KG1 (cell line): Measurements from ENCODE around the gene HDDC3.

Experiments used
- DNase-seq: peaks from one replicate; lab custom pipeline; 2025; lab: John Stamatoyannopoulos, UW

HDDC3 gene

GRCh38 chr15:90931828-90932659, at the start of gene HDDC3:
Gene HDDC3 (minus strand): TSS chr15:90932549. CDS start chr15:90932540, 9 bp downstream.
- DNase-seq, result peak; percentile 87

DNA sequence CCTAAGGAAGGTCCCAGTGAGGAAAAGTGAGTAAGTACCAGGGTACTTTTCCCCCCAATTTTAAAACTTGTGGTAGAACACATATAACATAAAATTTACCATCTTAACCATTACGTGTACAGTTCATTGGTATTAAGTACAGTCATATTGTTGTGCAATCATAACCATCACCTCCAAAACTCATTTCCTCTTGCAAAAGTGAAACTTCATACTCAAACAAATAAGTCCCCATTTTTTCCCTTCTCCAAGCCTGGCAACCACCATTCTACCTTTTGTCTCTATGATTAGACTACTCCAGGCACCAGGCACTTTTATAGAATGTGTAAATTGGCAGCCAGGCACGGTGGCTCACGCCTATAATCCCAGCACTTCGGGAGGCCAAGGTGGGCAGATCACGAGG, 49.8 kb upstream of the HDDC3 start:
- no peak for DNase-seq

- DNase-seq, result no peak
Observed at GRCh38 chr15:90981681-90982080, 49.3 kb upstream of the HDDC3 start.

DNA sequence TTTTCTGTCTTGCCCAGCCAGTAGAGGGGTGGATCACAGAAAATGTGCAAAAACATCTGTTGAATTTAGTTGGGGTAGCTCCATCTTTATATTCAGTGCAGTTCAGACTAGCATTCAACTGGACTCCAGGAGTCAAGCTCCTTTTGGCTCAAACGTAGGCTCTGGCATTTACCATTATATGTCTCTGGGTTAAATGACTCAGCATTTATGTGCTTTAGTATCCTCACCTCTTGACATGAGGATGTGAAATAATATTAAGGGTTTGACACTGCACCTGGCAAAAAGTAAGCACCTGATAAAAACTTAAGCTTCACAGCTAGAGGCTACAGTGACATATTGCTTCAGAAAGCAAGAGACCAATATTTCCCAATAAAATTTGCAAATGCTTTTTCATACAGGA, 47.2 kb upstream of the HDDC3 start:
- no peak for DNase-seq

- DNase-seq, result no peak
Observed at GRCh38 chr15:90974216-90974615, 41.9 kb upstream of the HDDC3 start.

DNA sequence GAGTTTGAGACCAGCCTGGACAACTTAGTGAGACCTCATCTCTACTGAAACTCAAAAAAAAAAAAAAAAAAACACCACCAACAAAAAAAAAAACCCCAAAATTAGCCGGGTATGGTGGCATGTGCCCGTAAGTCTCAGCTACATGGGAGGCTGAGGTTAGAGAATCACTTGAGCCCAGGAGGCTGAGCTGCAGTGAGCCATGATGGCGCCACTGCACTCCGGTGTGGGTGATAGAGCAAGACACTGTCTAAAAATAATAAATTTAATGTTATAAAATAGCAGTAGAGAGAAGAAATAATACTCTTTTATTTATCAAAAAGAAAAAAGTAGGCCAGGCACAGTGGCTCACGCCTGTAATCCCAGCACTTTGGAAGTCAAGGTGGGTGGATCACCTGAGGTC, 39.8 kb upstream of the HDDC3 start:
- no peak for DNase-seq

GRCh38 chr15:90970274-90970673, 37.9 kb upstream of the HDDC3 start:
- no peak for DNase-seq

DNA sequence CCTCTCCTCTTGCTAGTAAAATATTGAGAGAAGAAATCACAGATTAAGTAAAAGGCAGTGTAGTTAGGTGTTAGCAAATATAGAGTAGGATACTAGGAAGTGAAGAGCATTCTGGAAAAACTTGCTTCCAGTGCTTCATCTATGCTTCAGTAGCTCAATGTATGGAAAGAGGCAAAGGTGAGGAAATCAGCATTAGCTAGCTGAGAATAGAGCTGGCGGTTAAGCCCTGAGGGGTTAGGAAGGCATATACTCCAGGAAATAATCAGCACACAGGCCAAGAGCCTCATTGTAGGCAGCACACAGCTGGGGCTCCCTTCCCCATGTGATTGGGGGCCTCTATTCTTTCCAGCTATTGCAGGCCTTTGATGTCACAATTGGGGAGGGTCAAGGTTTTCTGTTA, 36.1 kb upstream of the HDDC3 start:
- DNase-seq, result no peak

GRCh38 chr15:90967206-90967605, 34.9 kb upstream of the HDDC3 start:
- no peak for DNase-seq

DNA sequence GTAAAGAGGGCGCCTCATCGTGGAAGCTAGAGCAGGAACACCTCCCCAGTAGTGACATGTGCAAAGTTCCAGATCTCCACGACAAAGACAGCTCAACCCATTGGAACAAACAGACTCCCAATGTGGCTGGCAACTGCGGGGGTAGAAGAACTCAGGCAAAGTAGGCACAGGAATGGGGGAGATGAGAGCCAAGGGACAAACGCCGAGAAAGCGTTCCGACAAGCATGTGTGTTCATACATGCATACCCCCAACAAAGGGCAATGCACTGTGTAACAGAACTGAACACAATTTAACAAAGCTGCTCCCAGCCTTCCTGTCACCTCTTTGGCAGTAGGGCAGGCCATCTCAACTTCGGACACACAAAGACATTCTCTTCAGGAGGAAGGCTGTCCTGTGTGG, 33.9 kb upstream of the HDDC3 start:
- DNase-seq, result no peak

- no peak for DNase-seq
Observed at GRCh38 chr15:90962021-90962420, 29.7 kb upstream of the HDDC3 start.

- no peak for DNase-seq
Observed at GRCh38 chr15:90960298-90961091, 28.1 kb upstream of the HDDC3 start.

GRCh38 chr15:90959894-90960293, 27.5 kb upstream of the HDDC3 start:
- no peak for DNase-seq

- DNase-seq, result no peak
Observed at GRCh38 chr15:90959028-90959595, 26.8 kb upstream of the HDDC3 start.

GRCh38 chr15:90957791-90958190, 25.4 kb upstream of the HDDC3 start:
- DNase-seq, result no peak

DNA sequence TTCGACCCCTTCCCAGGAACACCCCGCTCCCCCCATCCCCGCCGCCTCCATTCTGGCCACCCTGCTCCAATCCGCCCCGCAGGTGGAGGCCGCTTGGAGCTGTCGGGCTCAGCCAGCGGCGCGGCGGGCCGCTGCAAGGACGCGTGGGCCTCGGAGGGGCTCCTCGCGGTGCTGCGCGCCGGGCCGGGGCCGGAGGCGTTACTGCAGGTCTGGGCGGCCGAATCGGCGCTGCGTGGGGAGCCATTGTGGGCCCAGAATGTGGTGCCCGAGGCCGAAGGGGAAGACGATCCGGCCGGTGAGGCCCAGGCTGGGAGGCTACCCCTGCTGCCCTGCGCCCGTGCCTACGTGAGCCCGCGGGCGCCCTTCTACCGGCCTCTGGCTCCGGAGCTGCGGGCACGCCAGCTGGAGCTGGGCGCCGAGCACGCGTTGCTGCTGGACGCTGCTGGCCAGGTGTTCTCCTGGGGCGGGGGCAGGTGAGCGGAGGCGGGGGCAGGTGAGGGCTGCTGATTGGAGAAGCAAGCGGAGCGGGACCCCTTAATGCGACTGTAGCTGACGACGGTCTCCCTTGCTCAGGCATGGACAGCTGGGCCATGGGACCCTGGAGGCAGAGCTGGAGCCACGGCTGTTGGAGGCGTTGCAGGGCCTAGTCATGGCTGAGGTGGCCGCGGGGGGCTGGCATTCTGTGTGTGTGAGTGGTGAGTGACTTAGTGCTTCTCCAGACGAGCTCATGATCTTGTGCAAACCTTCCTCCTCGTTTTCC, 24.9 kb upstream of the HDDC3 start:
- DNase-seq, result no peak

GRCh38 chr15:90956274-90957030, 24.1 kb upstream of the HDDC3 start:
- no peak for DNase-seq

- no peak for DNase-seq
Observed at GRCh38 chr15:90955624-90956273, 23.4 kb upstream of the HDDC3 start.

- DNase-seq, result peak; percentile 68
Observed at GRCh38 chr15:90954712-90955623, 22.6 kb upstream of the HDDC3 start, which contains the start of gene RCCD1. Gene RCCD1 (plus strand): TSS chr15:90954884. CDS start chr15:90956735, 1,851 bp downstream.
